NCI-H524 (cell line): ENCODE results near the gene WFIKKN2.

Experiments
- DNase-seq, 2 experiments: peaks; one replicate each; lab custom pipeline; 2025; lab: John Stamatoyannopoulos, UW

The WFIKKN2 gene

DNA sequence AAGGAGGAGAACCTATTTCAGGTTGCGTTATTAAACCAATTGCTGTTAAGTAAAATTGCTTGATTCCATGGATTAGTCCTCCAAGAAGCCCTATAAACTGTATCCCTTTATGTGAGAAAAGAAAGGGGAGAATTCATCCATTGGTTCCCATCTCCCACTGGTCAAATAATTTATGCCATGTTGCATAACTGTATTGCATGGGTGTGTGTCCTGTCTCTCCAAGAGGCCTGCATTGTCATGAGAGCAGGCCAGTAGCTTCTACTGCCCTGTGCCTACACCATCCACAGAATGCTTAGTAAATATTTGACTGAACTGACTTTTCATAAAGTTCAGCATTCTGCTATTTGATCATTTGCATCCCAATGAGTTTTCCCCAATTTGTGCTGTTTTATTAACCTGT is 42.5 kb downstream of the WFIKKN2 start:
- no peak for DNase-seq

- no peak for DNase-seq
These were observed 43.7 kb downstream of the WFIKKN2 start for GRCh38 chr17:50879086-50879485.

DNA sequence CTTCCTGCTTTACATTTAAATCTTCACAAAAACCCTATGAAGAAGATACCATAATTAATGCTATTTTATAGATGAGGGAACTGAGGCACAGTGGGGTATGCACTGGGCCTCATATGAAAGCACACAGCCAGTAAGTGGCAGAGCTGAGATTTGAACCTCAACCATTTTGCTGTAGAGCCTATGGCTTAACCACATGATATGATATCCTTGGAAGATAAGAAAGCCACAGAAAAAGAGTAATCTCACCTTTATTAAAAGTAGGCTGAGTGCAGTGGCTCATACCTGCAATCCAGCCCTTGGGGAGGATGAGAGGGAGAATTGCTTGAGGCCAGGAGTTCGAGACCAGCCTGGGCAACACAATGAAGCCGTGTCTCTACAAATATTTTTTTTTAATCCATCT is 45.8 kb downstream of the WFIKKN2 start:
- no peak for DNase-seq

DNA sequence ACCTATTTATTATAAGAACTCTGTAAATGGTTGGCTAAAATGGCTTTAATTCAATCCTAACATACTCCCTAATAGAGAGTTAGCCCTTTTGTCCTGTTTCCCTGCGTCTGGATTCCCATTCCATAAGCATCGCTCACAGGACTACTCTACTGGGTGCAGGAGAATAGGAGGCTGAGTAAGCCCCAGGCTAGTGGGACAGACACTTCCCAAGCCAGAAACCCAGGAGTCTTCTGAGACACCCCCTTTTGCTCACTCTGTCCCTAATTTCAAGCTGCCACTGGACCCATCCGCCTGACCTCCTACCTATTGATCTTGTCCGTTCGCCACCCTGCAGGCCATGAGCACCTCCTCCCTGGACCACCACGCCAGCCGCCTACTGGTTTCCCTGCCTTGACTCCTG is 47.5 kb downstream of the WFIKKN2 start:
- DNase-seq, result no peak

GRCh38 chr17:50883850-50884438 is 48.6 kb downstream of the WFIKKN2 start:
- DNase-seq, result no peak

DNA sequence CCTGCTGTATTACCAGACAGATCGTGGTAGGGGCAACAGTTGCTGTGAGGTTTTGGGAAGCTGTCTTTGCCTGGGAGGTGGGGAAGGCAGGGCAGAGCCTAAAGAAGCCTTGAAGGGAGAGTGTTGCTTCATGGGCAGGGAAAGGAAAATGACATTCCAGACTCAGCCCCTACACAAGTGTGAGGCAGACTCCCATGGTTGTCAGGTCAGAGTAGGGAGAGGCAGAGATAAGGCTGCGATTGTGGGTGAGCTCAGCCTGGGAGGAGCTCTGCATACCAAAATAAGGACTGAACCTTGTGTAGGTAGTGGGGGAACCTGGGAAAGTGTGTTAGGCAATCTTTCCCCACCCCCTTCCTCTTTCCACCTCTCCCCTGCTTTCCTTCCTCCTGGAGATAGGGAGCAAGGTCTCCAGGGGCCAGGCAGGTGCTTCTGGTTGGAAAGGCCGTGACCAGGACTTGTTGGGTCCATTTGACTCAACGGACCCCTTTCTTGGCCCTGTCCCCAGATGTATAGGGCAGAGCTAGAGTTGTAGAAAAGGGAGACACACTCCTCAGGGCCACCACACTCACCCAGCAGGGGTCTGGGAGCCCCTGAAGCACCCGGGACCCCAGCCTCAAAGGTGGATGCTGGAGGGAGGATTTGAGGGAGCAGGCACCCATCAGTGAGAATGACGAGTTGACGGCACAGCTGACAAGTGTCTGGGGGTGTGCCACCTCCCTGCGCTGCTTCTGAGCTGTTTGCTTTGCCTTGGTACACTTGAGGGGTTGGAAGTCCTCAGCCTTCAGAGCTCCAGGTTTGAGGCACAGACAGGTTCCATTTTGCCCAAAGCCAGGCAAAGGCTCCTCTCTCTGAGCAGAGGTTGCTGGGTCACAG is 49.3 kb downstream of the WFIKKN2 start:
- DNase-seq, result no peak

GRCh38 chr17:50887705-50888245 is 52.4 kb downstream of the WFIKKN2 start:
- no peak for DNase-seq

- no peak for DNase-seq
These were observed 54.2 kb downstream of the WFIKKN2 start for GRCh38 chr17:50889528-50890118.

DNA sequence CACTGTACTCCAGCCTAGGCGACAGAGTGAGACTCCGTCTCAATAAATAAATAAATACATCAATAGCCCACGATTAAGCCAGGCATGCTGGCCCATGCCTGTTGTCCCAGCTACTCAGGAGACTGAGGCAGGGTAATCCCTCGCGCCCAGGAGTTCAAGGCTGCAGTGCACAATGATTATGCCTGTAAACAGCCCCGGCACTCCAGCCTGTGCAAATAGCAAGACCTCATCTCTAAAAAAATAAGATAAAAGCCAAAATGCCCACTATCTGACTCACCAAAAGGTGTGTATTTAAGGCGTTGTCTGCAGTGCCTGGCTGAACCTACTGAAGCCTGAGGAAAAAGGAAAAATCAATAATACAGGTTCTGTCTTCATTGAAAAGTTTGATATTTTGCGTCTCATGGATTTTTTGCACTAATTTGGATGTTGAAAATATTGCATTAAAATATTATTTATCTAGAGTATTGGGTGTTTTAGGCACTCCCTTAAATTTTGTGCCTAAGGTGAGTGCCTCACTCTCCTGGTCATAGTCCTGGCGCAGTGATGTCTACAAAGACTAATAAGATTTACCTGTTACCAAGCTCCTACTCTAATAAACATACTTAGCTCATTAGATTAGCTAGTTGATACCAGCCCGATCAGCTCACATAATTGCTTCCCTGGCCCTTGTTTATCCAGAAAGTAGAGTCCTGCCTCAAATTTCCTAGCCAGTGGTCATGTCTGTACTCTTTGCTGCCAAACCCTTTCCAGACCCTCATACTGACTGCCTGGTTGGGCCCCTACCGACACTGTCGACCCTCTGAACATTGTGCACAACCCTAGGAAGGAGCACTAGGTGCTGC is 55.5 kb downstream of the WFIKKN2 start:
- no peak for DNase-seq

DNA sequence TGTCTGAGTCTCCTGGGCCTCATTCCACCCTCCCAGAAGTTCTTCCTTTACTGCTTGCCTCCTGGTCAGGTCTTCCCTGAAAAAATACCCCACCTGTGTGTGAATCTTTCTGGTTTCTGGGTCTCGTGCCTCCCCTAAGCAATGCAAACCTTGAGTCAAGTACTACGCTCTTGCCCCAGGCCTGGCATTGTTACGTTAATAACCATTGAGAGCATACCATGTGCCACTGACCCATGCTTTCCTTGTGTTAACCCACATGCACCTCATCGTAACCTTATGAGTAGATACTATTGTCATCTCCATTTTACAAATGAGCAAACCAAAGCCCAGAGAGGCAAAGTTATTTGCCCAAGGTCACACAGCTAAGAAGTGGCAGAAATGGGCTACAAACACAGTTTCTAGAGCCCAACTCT is 56.2 kb downstream of the WFIKKN2 start:
- no peak for DNase-seq
